Measurements from ENCODE around the gene BRPF3.
A peak's percentile ranks its signal among the peaks of the same experiment; 100 is the strongest.

BRPF3 gene

DNA sequence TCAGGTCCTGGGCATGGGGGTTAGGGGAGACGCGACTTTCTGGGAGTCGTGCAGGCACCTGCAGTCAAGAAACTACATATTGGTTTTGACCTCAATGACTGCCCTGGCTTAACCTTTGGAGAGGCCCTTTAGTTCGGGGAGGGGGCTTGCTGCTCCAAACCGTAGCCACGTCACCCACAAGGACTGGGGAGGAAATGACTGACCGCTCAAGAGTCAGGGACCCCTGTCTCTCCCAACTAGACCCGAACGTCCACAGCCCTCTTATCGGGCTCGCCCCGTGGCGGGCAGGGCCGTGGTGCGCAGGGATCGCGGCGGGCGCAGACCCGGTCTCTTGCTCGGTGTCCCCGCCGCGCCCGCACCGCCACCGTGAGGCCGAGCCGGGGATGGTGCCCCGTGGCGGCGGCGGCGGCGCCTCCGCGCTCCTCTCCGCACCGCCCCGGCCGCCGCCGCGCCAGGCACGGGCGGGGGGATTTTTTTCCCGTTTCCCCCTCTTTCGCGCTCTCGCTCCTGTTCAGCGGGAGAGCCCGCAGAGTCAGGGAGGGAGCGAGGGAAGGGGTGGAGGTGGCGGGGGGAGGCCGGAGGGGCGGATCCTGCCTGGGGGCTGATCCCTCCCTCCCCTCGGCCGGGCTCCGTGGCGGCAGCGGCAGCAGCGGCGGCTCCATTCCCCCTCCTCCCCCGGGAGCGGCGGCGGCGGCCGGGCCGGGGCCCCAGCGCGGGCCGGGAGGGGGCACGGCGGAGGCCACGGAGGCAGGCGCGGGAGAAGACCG lies at the start of gene BRPF3:
Gene BRPF3, plus strand, starts transcription at position 632 of the 767 bp plus-strand sequence. CDS start 3,579 bp downstream, outside the sequence.
- DNase-seq (ENCODE audit: low read depth in 2 of 2), result peak; percentile 44 to 58

- no peak for DNase-seq (ENCODE audit: low read depth in 2 of 2)
Observed at GRCh38 chr6:36147294-36147693, 49.2 kb upstream of the BRPF3 start.

- DNase-seq (ENCODE audit: low read depth in 2 of 2), result no peak
Observed at GRCh38 chr6:36149476-36149875, 47.1 kb upstream of the BRPF3 start.

DNA sequence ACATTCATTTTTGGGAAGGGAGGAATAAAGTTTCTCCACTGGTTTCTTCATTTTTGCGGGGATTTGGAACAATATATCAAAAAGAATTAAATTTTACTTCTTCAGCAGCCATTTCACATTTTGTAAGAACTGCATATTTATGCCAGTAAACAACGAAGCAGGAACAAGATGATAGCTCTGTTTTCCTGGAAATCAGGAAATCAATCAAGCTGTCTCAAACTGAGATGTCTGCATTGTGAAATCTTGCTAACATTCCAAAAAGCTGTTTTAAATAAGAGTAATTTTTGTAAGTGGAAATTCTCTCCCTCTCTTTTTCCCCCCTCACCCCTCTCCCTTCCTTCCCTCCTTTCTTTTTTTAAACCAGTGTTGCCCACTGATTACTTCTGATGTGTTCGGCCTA lies 46.3 kb upstream of the BRPF3 start:
- DNase-seq (ENCODE audit: low read depth in 2 of 2), result no peak

DNA sequence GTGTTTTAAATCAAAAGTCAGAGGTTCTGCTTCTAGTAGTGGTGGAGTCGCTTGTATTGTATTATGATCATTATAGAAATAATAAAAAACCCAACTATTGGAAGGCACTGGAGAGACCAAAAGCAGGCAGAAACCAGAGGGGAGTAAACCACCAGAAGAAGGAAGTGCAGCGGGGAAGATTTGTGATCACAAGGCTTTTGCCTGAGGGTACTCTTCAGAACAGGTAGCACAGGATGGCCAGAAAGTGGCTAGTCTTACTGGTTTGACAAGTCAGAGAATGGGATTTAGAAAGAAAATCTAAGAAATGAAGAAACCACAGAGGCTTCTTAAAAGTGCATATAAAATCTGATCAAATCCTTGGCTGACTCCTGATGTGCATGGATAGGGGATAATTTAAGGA lies 42.3 kb upstream of the BRPF3 start:
- no peak for DNase-seq (ENCODE audit: low read depth in 2 of 2)

- no peak for DNase-seq (ENCODE audit: low read depth in 2 of 2)
Observed at GRCh38 chr6:36155662-36156061, 40.9 kb upstream of the BRPF3 start.

DNA sequence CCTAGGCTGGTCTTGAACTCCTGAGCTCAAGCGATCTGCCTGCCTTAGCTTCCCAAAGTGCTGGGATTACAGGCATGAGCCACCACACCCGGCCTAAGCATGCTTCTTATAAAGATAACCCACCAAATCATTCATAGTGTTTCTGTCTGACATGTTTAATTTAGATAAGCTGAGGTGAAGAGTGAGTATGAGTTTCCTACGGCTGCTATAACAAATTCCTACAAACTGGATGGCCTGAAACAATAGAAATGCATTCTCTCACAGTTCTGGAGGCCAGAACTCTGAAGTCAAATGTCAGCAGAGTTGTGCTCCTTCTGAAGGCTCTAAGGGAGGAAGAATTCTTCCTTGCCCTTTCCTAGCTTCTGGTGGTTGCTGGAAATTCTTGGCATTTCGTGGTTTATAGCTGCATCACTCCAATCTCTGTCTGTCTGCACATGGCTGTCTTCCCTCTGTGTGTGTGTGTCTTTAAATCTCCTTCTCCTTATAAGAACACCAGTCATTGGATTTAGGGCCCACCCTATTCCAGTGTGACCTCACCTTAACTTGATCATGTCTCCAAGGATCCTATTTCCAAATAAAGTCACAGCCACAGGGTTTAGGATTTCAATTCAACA lies 36.3 kb upstream of the BRPF3 start:
- no peak for DNase-seq (ENCODE audit: low read depth in 2 of 2)

DNA sequence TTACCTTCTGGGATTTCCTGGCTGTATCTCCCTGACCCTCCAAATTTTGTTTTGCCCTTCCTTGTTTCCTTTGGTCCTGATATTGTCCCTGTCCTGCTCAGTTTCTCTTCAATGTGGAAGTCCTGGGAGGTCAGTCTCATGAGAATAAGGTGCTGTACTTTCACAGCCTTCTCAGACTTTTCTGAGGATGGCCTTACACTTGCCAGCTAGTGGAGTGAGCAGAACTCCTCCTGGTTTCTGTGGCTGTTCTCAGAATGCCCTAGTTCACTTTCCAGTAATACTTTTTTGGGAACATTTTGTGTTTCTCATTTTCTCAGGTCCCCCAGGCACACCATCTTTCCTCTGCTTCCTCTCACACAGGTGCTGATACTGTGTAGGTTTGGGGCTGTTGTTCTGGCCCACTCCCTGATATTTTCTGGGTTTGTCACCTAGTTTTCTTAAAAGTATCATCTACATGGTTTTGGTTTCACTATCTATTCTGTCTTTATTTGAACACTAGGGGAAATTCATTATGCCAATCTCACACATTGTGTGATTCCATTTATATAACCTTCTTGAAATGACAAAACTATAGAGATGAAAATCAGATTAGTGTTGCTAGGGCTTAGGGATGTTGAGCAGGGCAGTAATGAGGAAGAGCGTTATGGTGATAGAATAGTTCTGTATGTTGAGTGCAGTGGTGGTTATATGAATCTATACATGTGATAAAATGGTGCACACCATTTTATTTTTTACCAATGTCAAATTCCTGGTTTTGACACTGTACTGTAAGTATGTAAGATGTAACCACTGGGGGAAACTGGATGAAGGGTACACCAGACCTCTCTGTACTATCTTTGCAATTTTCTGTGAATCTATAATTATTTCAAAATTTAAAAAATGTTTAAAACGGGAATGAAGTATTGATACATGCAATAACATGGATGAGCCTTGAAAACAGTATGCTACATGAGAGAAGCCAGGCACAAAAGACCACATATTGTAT lies 27.2 kb upstream of the BRPF3 start:
- DNase-seq (ENCODE audit: low read depth in 2 of 2), result no peak

- DNase-seq (ENCODE audit: low read depth in 2 of 2), result no peak
Observed at GRCh38 chr6:36170704-36171103, 25.8 kb upstream of the BRPF3 start.

- no peak for DNase-seq (ENCODE audit: low read depth in 2 of 2)
Observed at GRCh38 chr6:36171573-36171972, 25.0 kb upstream of the BRPF3 start.

GRCh38 chr6:36177166-36177565 lies 19.4 kb upstream of the BRPF3 start:
- no peak for DNase-seq (ENCODE audit: low read depth in 2 of 2)

DNA sequence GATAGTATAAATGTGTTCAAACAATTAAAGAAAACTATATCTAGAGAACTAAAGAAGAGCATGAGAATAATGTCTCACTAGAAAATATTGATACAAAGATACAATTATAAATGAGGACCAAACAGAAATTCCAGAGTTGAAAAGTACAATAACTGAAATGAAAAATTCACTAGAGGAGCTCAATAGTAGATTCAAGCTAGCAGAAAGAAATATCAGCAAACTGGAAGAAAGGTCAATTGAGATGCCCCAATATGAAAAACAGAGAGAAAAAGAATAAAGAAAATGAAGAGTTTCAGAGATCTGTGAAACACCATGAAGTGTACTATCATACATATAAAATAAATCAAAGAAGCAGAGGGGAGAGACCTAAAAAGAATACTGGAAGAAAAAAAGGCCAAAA lies 18.0 kb upstream of the BRPF3 start:
- no peak for DNase-seq (ENCODE audit: low read depth in 2 of 2)

DNA sequence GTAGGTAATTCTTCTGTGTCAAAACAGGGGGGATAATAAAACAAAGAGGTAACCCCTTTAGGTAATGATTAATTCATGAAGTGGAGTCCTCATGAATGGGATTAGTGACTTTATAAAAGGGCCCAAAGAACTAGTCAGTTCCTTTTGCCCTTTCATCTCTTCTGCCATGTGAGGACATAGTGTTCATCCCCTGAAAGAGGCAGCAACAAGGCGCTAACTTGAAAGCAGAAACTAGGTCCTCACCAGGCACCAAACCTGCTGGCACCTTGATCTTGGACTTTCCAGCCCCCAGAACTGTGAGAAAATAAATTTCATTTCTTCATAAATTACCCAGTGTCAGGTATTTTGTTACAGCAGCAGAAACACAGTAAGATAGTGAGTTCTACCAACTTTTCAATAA lies 16.4 kb upstream of the BRPF3 start:
- DNase-seq (ENCODE audit: low read depth in 2 of 2), result no peak

GRCh38 chr6:36184311-36184710 lies 12.2 kb upstream of the BRPF3 start:
- DNase-seq (ENCODE audit: low read depth in 2 of 2), result no peak

DNA sequence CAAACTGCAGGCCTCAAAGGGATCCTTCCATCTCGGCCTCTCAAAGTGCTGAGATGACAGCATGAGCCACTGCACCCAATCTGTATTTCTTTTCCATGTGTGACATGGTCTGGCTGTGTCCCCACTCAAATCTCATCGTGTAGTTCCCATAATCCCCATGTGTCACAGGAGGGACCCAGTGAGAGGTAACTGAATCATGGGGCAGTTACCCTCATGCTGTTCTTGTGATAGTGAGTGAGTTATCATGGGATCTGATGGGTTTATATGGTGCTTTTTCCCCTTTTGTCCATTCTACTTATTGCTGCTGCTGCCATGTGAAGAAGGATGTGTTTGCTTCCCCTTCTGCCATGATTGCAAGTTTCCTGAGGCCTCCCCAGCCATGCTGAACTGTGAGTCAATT lies 10.3 kb upstream of the BRPF3 start:
- no peak for DNase-seq (ENCODE audit: low read depth in 2 of 2)

DNA sequence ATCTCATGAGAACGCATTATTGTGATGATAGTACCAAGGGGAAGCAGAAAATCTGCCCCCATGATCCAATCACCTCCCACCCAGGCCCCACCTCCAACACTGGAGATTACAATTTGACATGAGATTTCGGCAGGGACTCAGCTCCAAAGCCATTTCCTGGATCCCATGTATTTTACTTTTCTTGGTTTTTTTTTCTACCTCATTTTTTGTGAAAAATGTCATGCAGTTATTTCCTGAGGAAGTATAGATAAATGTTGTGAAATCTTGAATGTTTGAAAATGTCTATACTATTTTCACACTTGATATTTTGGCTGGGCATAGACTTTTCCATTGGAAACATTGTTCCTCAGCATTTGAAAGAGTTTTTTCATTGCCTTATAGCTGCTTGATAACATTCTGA lies 9.1 kb upstream of the BRPF3 start:
- no peak for DNase-seq (ENCODE audit: low read depth in 2 of 2)

GRCh38 chr6:36195471-36196112 lies 952 bp upstream of the BRPF3 start:
- DNase-seq (ENCODE audit: low read depth in 2 of 2), result no peak

DNA sequence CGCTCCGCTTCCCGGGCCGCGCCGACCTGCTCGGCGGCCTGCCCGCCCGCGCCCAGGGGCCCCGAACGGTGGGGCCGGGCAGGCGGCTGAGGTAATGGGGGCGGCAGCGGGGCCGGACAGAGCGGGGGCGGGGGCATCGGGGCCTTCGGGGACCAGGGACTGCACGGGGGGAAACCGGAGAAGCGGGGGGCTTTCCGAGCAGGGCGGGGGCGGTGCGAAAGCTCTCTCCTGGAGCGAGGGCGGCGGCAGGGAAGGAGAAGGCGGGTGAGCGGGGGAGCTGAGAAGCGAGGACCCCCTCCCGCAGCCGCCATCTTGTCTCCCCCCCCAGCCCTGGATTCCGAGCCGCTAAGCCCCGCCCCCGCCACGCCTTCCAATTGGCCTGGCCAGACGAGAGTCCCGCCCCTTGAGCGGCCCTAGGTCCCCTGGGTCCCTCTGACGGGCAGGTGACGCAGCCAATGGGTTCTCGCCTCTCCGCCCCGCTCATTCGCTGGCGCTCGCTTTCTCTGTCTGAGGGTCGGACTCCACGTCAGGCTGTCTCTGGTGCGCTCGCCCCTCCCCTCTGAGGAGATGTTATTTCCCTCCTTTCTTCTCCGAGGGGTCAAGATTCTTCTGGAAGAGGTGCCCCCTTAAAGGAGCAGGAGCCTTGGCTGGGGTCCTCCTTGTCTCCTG lies 470 bp downstream of the BRPF3 start:
- DNase-seq (ENCODE audit: low read depth in 2 of 2), result peak; percentile 98 to 100

DNA sequence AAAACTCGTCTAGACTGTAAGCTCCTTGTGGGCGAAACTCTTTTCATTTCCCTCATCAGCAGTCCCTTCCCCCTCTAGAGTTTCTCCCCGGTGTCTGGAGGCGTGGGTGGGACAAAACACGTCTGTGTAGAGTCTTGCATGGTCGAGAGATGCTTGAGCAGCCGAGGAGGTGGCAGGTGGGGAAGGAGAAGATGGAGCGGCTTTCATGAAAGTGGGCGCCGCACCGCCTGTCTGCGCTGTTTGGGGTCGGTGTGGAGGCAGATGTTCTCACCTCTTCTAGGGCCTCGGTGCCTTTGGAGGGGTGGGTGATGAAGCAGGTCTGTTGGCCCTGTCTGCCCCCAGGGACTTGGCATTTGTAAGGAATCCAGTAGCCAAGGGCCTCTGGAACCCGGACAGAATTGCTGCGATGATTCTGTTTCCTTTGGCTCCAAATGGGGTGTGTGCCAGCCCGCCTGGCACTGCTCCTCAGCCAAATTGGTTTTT lies 1.2 kb downstream of the BRPF3 start:
- DNase-seq (ENCODE audit: low read depth in 2 of 2), result no peak

GRCh38 chr6:36198986-36199385 lies 2.4 kb downstream of the BRPF3 start:
- no peak for DNase-seq (ENCODE audit: low read depth in 2 of 2)

Measured in stimulated activated CD4-positive, alpha-beta T cell treated with anti-CD3 and anti-CD28 coated beads, Interleukin-12 subunit alpha, Interleukin-12 subunit beta, amount 100 ng/mL, for 24 hours (primary cell).